ENCODE measurements around the gene AMY1B.
"Not testable (repeated sequence)": the region's sequence is repeated elsewhere in the genome, so short reads cannot be mapped to it uniquely, and the experiment has no call there.

Gene AMY1B

GRCh38 chr1:103696110-103696509 is at the start of gene AMY1B:
Gene AMY1B (minus strand): TSS chr1:103696210. CDS start chr1:103695639, 571 bp downstream.
- H3K27ac ChIP-seq; H3K4me1 ChIP-seq; H3K9me3 ChIP-seq; H3K27me3 ChIP-seq; intact Hi-C loops (cut with DNase I; ENCODE audit: low total_unique reads); H3K4me3 ChIP-seq; H3K36me3 ChIP-seq; DNase-seq: not testable (repeated sequence)

- H3K4me3 ChIP-seq; H3K4me1 ChIP-seq; intact Hi-C loops (cut with DNase I; ENCODE audit: low total_unique reads); H3K36me3 ChIP-seq; H3K9me3 ChIP-seq; DNase-seq; H3K27ac ChIP-seq; H3K27me3 ChIP-seq: not testable (repeated sequence)
Measured at GRCh38 chr1:103745040-103745439, 49.0 kb upstream of the AMY1B start.

GRCh38 chr1:103744449-103744848 is 48.4 kb upstream of the AMY1B start:
- H3K4me1 ChIP-seq; intact Hi-C loops (cut with DNase I; ENCODE audit: low total_unique reads); H3K36me3 ChIP-seq; DNase-seq; H3K27ac ChIP-seq; H3K4me3 ChIP-seq; H3K27me3 ChIP-seq; H3K9me3 ChIP-seq: not testable (repeated sequence)

- H3K27me3 ChIP-seq; H3K4me3 ChIP-seq; H3K36me3 ChIP-seq; intact Hi-C loops (cut with DNase I; ENCODE audit: low total_unique reads); DNase-seq; H3K4me1 ChIP-seq; H3K9me3 ChIP-seq; H3K27ac ChIP-seq: not testable (repeated sequence)
Measured at GRCh38 chr1:103738031-103738430, 42.0 kb upstream of the AMY1B start.

- H3K27ac ChIP-seq; H3K4me1 ChIP-seq; H3K27me3 ChIP-seq; H3K36me3 ChIP-seq; DNase-seq; intact Hi-C loops (cut with DNase I; ENCODE audit: low total_unique reads); H3K9me3 ChIP-seq; H3K4me3 ChIP-seq: not testable (repeated sequence)
Measured at GRCh38 chr1:103735334-103735733, 39.3 kb upstream of the AMY1B start.

- DNase-seq; H3K36me3 ChIP-seq; H3K4me3 ChIP-seq; H3K27ac ChIP-seq; H3K4me1 ChIP-seq; H3K9me3 ChIP-seq; intact Hi-C loops (cut with DNase I; ENCODE audit: low total_unique reads); H3K27me3 ChIP-seq: not testable (repeated sequence)
Measured at GRCh38 chr1:103721473-103721872, 25.5 kb upstream of the AMY1B start.

- H3K27me3 ChIP-seq; H3K36me3 ChIP-seq; H3K4me1 ChIP-seq; H3K27ac ChIP-seq; H3K9me3 ChIP-seq; DNase-seq; intact Hi-C loops (cut with DNase I; ENCODE audit: low total_unique reads); H3K4me3 ChIP-seq: not testable (repeated sequence)
Measured at GRCh38 chr1:103717404-103717803, 21.4 kb upstream of the AMY1B start.

GRCh38 chr1:103710381-103710780 is 14.4 kb upstream of the AMY1B start:
- intact Hi-C loops (cut with DNase I; ENCODE audit: low total_unique reads); H3K27me3 ChIP-seq; H3K4me3 ChIP-seq; H3K36me3 ChIP-seq; H3K4me1 ChIP-seq; H3K9me3 ChIP-seq; DNase-seq; H3K27ac ChIP-seq: not testable (repeated sequence)

GRCh38 chr1:103707670-103708069 is 11.7 kb upstream of the AMY1B start:
- intact Hi-C loops (cut with DNase I; ENCODE audit: low total_unique reads); H3K4me3 ChIP-seq; H3K27me3 ChIP-seq; H3K36me3 ChIP-seq; H3K27ac ChIP-seq; H3K4me1 ChIP-seq; H3K9me3 ChIP-seq; DNase-seq: not testable (repeated sequence)

GRCh38 chr1:103701256-103701655 is 5.2 kb upstream of the AMY1B start:
- H3K36me3 ChIP-seq; intact Hi-C loops (cut with DNase I; ENCODE audit: low total_unique reads); H3K9me3 ChIP-seq; H3K4me1 ChIP-seq; DNase-seq; H3K27ac ChIP-seq; H3K27me3 ChIP-seq; H3K4me3 ChIP-seq: not testable (repeated sequence)

- DNase-seq; H3K4me1 ChIP-seq; H3K27me3 ChIP-seq; H3K36me3 ChIP-seq; H3K9me3 ChIP-seq; H3K27ac ChIP-seq; H3K4me3 ChIP-seq; intact Hi-C loops (cut with DNase I; ENCODE audit: low total_unique reads): not testable (repeated sequence)
Measured at GRCh38 chr1:103700669-103701068, 4.7 kb upstream of the AMY1B start.

- H3K27ac ChIP-seq; DNase-seq; H3K4me3 ChIP-seq; H3K4me1 ChIP-seq; H3K27me3 ChIP-seq; intact Hi-C loops (cut with DNase I; ENCODE audit: low total_unique reads); H3K36me3 ChIP-seq; H3K9me3 ChIP-seq: not testable (repeated sequence)
Measured at GRCh38 chr1:103697430-103697829, 1.4 kb upstream of the AMY1B start.

- H3K4me3 ChIP-seq; H3K27ac ChIP-seq; H3K36me3 ChIP-seq; H3K9me3 ChIP-seq; H3K27me3 ChIP-seq; intact Hi-C loops (cut with DNase I; ENCODE audit: low total_unique reads); H3K4me1 ChIP-seq; DNase-seq: not testable (repeated sequence)
Measured at GRCh38 chr1:103676335-103676734, 19.7 kb downstream of the AMY1B start.

GRCh38 chr1:103655460-103655859 is 40.5 kb downstream of the AMY1B start, which contains the start of gene AMY1A:
Gene AMY1A (plus strand): TSS chr1:103655760. CDS start chr1:103656331, 571 bp downstream.
- H3K9me3 ChIP-seq; intact Hi-C loops (cut with DNase I; ENCODE audit: low total_unique reads); H3K4me1 ChIP-seq; H3K36me3 ChIP-seq; DNase-seq; H3K27ac ChIP-seq; H3K4me3 ChIP-seq; H3K27me3 ChIP-seq: not testable (repeated sequence)

- H3K9me3 ChIP-seq; DNase-seq; H3K27me3 ChIP-seq; H3K36me3 ChIP-seq; H3K27ac ChIP-seq; intact Hi-C loops (cut with DNase I; ENCODE audit: low total_unique reads); H3K4me1 ChIP-seq; H3K4me3 ChIP-seq: not testable (repeated sequence)
Measured at GRCh38 chr1:103654133-103654532, 41.9 kb downstream of the AMY1B start.
